Islet precursor cell (in vitro differentiated cells): ENCODE data around the gene ALK.

ENCODE experiments used
- DNase-seq: peaks from one replicate; pipeline ENCODE4 v3.0.0-alpha.2; 2018

Gene ALK

DNA sequence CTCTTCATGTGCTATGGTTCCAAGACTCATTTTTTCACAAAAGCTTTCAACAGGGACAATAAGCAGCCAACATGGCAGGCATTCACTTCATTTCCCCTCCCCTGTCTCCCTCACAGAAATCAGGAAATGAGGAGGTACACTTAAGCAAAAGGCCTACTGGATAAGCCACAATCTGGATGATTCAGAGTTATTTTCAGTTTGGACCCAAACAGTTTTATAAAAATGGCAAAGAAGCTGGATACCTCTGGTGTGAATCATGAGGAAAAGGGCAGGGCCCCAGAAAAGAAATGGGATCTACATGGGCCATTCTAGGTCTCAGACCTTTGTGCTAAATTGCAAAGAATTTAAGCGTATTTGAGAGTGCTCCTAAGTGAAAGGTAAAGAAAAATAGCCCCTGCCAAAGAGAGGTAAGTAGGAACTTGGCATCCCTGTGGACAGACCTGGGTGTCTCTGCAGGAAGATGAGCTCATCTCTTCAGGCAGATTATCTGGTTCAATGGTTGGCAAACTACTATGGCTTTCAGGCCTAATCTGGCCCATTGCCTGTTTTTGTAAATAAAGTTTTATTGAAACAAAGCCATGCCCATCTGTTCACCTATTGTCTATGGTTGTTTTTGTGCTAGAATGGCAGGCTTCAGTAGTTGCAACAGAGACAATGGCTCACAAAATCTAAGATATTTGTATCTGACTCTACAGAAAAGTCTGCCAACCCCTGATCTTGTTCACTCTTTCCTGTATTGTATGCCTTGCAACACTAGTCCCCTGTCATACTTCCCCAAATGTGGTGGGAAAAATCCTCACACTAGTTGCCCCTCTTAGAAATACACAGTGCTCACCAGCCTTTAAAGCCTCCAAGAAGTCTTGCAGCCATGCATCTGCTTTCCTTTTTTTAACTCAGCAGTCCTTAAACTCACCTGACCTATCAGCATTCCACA, 315.0 kb downstream of the ALK start:
- peak; percentile 33 for DNase-seq

DNA sequence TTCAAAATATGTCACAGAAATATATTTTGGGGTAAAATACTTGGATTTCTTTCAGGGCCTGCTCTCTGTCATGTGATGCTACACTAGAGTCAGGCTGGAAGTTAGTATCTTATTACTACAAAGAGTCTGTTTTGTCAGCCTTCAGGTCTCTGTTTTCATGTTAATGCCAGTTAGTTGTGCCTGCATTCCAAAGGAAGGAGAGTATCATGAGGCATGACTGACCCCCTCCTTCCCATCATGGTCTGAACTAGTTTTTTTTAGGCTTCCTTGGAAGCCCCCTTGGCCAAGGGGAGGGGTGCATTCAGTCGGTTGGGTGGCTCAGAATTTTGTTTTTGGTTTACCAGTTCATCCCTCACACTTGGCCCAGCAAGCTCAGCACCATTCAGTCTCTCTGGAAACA, 318.0 kb downstream of the ALK start:
- no peak for DNase-seq

DNA sequence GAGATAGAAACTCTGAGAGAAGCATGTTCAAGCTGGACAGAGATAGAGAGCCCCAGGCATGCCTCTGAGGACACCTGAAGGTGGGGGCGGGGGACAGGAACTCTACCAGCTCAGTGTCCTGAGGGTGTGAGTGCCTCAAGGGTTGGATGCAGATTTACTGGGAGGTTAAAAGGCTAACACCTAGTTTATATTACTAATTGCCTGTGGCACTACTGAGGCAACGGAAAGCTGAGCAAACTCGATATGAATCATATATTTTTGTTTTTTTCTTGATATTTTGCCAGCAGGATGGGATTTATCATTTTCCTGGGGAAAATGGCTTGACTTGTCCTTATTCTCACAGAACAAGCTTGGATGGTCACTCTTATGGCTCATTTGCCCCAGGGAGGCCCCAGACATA, 319.5 kb downstream of the ALK start:
- no peak for DNase-seq

DNA sequence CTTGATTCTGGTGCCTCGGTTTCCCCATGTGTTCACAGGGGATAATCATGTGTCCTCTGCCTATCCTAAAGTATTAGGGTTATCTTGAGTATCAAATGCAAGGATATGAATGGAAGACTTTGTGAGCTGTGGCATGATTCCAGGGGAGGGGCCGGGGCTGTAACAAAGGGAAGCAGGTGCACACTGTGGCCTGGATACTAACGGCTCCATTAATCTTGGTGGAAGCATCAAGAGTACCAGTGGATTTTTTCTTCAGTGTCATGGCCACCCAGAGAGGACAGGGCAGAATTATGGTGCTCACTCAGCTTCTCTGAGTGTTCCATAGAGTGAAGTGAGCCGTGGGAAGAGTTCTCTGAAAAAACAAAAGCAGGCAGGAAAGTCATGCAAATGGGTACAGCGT, 320.1 kb downstream of the ALK start:
- no peak for DNase-seq

DNA sequence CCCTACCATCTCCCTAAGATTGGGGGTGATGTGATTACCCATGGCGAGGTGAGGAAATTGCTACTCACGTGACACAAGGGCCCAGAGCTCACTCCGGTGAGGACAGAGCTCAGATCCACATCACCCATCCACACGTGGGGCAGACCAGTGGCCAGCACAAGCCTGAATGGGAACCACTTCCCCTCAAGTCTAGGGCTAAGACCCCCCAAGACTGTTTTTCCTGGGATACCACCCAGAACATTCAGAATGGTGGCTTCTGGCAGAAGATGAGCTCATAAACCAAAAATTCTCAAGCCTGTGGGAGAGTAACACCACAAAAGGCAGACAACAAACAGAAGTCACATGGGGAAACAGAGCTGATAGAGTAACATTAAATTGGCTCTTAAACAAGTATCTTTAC, 321.4 kb downstream of the ALK start:
- DNase-seq, result no peak

- DNase-seq, result no peak
Measured at GRCh38 chr2:29598978-29599377, 322.4 kb downstream of the ALK start.

- DNase-seq, result no peak
Measured at GRCh38 chr2:29597035-29597434, 324.4 kb downstream of the ALK start.

DNA sequence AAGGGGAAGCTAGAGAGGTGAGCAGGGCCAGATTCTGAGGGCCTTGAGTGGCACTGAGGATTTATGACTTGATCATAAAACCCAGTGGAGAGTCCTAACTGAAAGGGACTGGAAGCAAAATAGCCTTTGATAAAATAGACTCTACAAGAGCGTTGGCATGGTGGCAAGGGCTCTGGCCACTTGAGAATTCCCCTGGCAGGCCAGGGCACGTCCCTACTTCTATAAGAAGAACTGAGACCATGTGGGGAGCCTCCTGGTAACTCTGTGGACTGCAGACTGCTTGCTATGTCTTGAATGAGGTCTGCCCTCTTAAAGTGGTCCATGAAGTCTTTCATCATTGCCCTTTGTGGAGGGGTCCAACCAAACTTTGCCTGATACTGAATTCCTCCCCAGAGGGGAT, 324.8 kb downstream of the ALK start:
- no peak for DNase-seq

DNA sequence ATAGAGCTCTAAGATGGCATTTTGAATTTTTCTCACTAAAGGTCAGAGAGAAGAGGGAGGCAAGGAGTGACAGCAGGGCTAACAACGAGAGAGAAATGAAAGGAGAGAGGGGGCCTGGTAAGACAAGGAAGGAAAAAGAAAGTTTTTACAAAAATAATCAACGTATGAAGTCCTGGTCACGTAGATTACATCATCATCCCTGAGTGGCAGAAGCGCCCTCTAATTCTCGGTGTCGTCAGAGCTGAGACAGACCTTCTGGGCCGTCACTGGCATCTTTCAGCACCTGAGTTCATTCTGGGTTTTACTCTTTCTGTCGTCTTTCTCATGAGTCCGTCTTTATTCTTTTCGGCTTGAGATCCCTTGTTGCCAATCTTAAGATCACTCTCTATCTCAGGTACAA, 329.8 kb downstream of the ALK start:
- DNase-seq, result no peak

DNA sequence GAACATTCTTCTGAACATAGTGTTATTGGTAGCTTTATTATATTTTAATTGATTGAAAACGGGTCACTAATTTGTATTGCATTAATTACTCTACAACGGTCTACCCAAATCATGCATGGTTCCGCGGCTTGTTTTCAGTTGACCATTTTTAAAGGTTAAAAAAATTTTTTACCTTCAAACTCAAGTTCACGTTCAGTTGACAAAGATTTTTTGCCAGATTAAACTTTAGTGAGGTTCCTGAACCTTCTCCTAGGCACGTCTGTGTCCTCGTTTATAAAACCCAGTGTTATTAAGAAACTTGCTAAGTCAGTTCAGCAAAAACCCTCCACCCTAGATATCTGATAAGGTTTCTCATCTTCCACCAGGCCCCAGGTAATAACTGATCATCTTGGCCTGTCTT, 331.2 kb downstream of the ALK start:
- DNase-seq, result no peak

GRCh38 chr2:29589440-29590103, 331.8 kb downstream of the ALK start:
- no peak for DNase-seq

GRCh38 chr2:29587402-29588190, 333.8 kb downstream of the ALK start:
- no peak for DNase-seq

DNA sequence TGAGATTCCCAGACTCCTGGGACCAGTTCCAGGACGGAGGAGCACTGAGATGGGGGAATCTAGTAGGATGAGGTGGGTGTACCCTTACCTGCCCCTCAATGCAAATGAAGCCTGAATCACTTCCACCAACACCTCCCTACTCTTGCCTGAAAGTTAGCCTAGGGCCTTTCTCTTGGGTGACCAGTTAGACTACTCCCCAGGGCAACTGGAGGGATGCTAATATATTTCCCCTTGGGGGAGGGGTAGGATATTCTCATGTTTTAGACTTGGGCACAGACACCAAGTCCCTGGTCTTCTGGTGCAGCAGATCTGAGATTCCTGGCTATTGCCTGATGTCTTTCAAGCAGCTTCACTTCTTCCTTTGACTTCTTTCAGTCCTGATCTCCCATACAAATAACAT, 334.5 kb downstream of the ALK start:
- no peak for DNase-seq

DNA sequence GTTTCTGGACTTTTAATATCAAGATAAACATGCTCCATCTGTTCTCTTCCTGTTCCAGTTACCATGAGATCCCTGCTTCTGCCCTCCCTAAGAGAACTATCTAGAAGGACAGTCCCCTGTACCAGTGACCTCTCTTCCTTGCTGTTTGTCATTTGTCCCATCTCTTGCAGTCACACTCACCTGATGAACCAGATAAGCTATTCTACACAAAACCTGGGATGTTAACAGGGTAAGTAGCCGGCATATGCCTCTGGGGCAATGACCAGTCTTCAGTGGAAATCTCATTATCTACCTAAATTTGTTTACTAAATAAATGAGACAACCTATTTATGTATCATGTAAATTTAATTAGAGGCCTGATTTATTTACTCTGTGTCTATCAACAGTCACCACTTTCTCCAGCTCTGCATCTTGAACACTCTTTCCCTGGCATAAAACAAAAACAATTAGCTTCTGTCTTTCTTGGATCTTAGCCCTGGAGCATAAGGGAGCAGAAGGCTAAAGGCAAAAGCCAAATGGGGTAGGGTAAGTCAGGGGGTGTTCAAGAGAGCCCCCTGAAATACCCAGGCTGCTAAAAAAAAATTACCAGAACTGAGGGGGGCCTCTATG, 337.7 kb downstream of the ALK start:
- DNase-seq, result no peak

GRCh38 chr2:29583104-29583503, 338.3 kb downstream of the ALK start:
- DNase-seq, result no peak

GRCh38 chr2:29582062-29582461, 339.3 kb downstream of the ALK start:
- DNase-seq, result no peak

GRCh38 chr2:29580223-29580622, 341.2 kb downstream of the ALK start:
- no peak for DNase-seq

- DNase-seq, result no peak
Measured at GRCh38 chr2:29579495-29580169, 341.8 kb downstream of the ALK start.

DNA sequence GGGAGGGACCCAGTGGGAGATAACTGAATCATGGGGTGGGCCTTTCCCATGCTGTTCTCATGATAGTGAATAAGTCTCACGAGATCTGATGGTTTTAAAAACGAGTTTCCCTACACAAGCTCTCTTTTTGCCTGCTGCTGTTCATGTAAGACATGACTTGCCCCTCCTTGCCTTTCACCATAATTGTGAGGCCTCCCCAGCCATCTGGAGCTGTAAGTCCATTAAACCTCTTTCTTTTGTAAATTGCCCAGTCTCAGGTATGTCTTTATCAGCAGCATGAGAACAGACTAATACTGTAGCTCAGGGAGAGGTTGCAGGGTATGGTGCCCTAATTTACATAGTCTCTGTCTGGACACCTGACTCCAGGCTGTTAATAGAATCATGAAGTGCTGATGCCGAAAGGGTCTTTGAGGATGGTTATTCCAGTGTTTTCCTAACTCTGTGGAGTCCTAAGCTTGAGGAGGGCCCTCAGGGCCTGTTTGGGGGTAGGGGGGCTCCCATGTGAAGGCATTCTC, 343.2 kb downstream of the ALK start:
- no peak for DNase-seq

- no peak for DNase-seq
Measured at GRCh38 chr2:29576231-29576630, 345.2 kb downstream of the ALK start.

- DNase-seq, result no peak
Measured at GRCh38 chr2:29575370-29575890, 346.0 kb downstream of the ALK start.

- DNase-seq, result no peak
Measured at GRCh38 chr2:29573612-29574011, 347.8 kb downstream of the ALK start.
